Measurements from ENCODE around the gene BHLHA9. TPM values are rescaled to one million over a fixed set of nuclear protein-coding genes. Genes with fewer than 3 reads are reported as not detected.

Gene BHLHA9
- total and polyA plus RNA-seq, 2 of the 8 experiments (the other 6 are each of a cell fraction or from before 2014, with no cell fraction given), result 0.29 to 0.34 TPM

DNA sequence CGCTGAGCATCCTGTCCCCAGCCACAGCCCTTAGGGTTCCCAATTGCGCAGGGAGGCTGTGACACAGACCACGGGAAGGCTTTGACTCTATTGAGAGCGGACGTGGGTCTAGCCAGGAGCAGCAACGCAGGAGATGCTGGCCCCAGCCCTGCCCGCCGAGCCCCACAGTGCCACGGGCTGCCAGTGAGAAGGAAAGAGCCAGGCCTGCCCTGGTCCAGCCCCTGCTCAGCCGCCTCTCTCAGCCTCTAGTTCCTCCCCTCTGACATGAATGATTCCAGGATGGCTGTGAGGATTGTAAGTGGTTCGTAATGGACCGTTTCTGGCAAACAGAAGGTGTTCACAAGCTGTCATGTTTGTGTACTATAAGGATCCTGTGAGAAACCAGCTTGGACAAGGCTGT is 2.5 kb downstream of the BHLHA9 start:
- no peak overlapping the region for H3K23ac ChIP-seq (ENCODE audit: insufficient read length)
- peaks cover 0 to 3% of the 10 kb centered on the region in 2 experiments for H4K20me1 ChIP-seq (replicated peaks in 1 of 2; ENCODE audit: control insufficient read depth in 1 of 2, insufficient read depth in 2 of 2, low read length in 2 of 2)
- H2BK20ac ChIP-seq (ENCODE audit: low read length), result no peak overlapping the region
- H2BK12ac ChIP-seq (ENCODE audit: low read depth, low read length), result no peak overlapping the region
- peaks cover 0 to 9% (median 4%) of the 10 kb centered on the region in 4 experiments; a peak in 4 of 7 replicates for H3K4me1 ChIP-seq (replicated peaks in 1 of 4; ENCODE audit: control insufficient read depth in 3 of 4, insufficient read depth in 4 of 4, low read length in 3 of 4)
- H3K18ac ChIP-seq (ENCODE audit: extremely low read depth, low read length), result no peak overlapping the region
- peaks cover 11% of the 10 kb centered on the region; the same call in 1 of the 2 replicates for H3K23me2 ChIP-seq (ENCODE audit: low read depth, low read length)
- no peak overlapping the region for H3K14ac ChIP-seq (ENCODE audit: insufficient read length)
- no peak overlapping the region for H4K8ac ChIP-seq (ENCODE audit: extremely low read depth, insufficient read depth, low read length)
- H3K4me2 ChIP-seq (ENCODE audit: insufficient read depth in 1 of 2, low read depth in 2 of 2, low read length in 2 of 2), result no peak overlapping the region
- H3K4ac ChIP-seq (replicated peaks; ENCODE audit: insufficient read length, low read depth, low read length), result no peak overlapping the region
- no peak overlapping the region for H2BK5ac ChIP-seq (ENCODE audit: low read depth, low read length)
- H4K5ac ChIP-seq (ENCODE audit: insufficient read length, low read depth, low read length), result no peak overlapping the region
- no peak overlapping the region for H2BK120ac ChIP-seq (replicated peaks; ENCODE audit: low read depth, low read length)
- H3K79me2 ChIP-seq (ENCODE audit: control insufficient read depth in 1 of 2, insufficient read depth in 2 of 2, low read length in 2 of 2), result no peaks in the 10 kb centered on the region
- H3K36me3 ChIP-seq (ENCODE audit: control insufficient read depth in 2 of 4, insufficient read depth in 4 of 4, low read length in 3 of 4), result no peaks in the 10 kb centered on the region
- FAIRE-seq (no peak), DNase-seq (ENCODE audit: low read depth in 1 of 2, low spot score in 2 of 2) (no peak)
- H4K91ac ChIP-seq (replicated peaks; ENCODE audit: insufficient read length, low read length), result no peak overlapping the region
- no peak overlapping the region for H2AFZ ChIP-seq (ENCODE audit: low read length)
- H2BK15ac ChIP-seq (ENCODE audit: low read length), result no peak overlapping the region
- H3K27me3 ChIP-seq (replicated peaks in 1 of 4; ENCODE audit: control insufficient read depth in 3 of 4, extremely low read depth in 1 of 4, insufficient read depth in 3 of 4, low read length in 3 of 4), result peaks cover 3 to 30% (median 16%) of the 10 kb centered on the region in 4 experiments; a peak in 6 of 7 replicates
- H3K9me3 ChIP-seq (ENCODE audit: insufficient read depth in 2 of 2, low read depth in 1 of 2, low read length in 1 of 2), result no peaks in the 10 kb centered on the region
- POLR2A ChIA-PET (ENCODE audit: partially characterized antibody), result interaction anchor here (0.6 to 0.7 kb wide), 3 partner anchors 20 to 98 kb away, joined by 3 read pairs; no protein-coding TSS in a partner anchor
- H3K27ac ChIP-seq (ENCODE audit: low read depth, low read length), result no peak overlapping the region
- H3K9ac ChIP-seq (replicated peaks in 1 of 4; ENCODE audit: extremely low read depth in 1 of 4, low read depth in 3 of 4, low read length in 3 of 4), result no peak overlapping the region
- H3K79me1 ChIP-seq (ENCODE audit: low read depth, low read length), result no peaks in the 10 kb centered on the region
- CTCF ChIA-PET (ENCODE audit: partially characterized antibody), result interaction anchor here (0.7 to 3.1 kb wide), 5 partner anchors 13 to 372 kb away, joined by 3 to 20 read pairs (median 5); no protein-coding TSS in a partner anchor
- 87% methylated on average over 12 of the region's 12 CpGs; no CpG with 5 or more reads in 1 of the 2 experiments for WGBS, 2 experiments (ENCODE audit: extremely low coverage in 1 of 2, insufficient coverage in 1 of 2, insufficient read length in 1 of 2, insufficient replicate concordance in 2 of 2, low coverage in 1 of 2, low lambda C conversion rate in 2 of 2, missing lambda C conversion rate in 1 of 2)
- H3K4me3 ChIP-seq (ENCODE audit: extremely low read depth in 1 of 4, insufficient read depth in 2 of 4, low read depth in 3 of 4, low read length in 4 of 4), result no peak overlapping the region
- no peak overlapping the region for H2AK5ac ChIP-seq (ENCODE audit: low read depth, low read length)
- H3K56ac ChIP-seq (replicated peaks; ENCODE audit: insufficient read length, low read depth, low read length), result no peak overlapping the region
- no peak for TF ChIP-seq CBX5 (IDR thresholded peaks at IDR 0.05; ENCODE audit: low read depth, low read length)
- no peak for TF ChIP-seq CHD1 (IDR thresholded peaks at IDR 0.05; ENCODE audit: low read depth, low read length)
- no peak for TF ChIP-seq PHF8 (conservative IDR thresholded peaks at IDR 0.05; ENCODE audit: low read depth, low read length)
- no peak for TF ChIP-seq RNF2 (IDR thresholded peaks at IDR 0.05; ENCODE audit: borderline replicate concordance, low read depth, low read length, missing control alignments, poor library complexity, severe bottlenecking)
- TF ChIP-seq ZNF274 (IDR thresholded peaks at IDR 0.05; ENCODE audit: borderline replicate concordance, extremely low read depth, low read length), result no peak
- no peak for TF ChIP-seq TAF1 (IDR thresholded peaks at IDR 0.05; ENCODE audit: low read depth, low read length)
- no peak for TF ChIP-seq SIN3A (conservative IDR thresholded peaks at IDR 0.05 in 1 of 2, IDR thresholded peaks at IDR 0.05 in 1 of 2; ENCODE audit: low read depth in 1 of 2, low read length in 2 of 2)
- TF ChIP-seq, protein P1, sequence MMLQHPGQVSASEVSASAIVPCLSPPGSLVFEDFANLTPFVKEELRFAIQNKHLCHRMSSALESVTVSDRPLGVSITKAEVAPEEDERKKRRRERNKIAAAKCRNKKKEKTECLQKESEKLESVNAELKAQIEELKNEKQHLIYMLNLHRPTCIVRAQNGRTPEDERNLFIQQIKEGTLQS (IDR thresholded peaks at IDR 0.05; ENCODE audit: insufficient read depth, low read depth, low read length), result no peak
